NB4 (cell line): Measurements from ENCODE around the gene ATG9B.

Experiments used
- CTCF ChIP-seq: IDR thresholded peaks from one replicate; pipeline ENCODE4 v1.5.1; 2012; ENCODE audit warnings: low read depth, low read length
- POLR2A ChIP-seq: IDR thresholded peaks from 2 replicates; pipeline ENCODE4 v1.6.1; 2011; ENCODE audit warnings: mild to moderate bottlenecking; ENCODE audit not compliant: insufficient read length; ENCODE audit errors: extremely low read depth
- TF ChIP-seq, protein P1 (sequence below): IDR thresholded peaks from 2 replicates; pipeline ENCODE4 v1.6.1; 2011; ENCODE audit warnings: low read depth, low read length

- TF ChIP-seq POLR2A = no peak
- TF ChIP-seq CTCF = no peak
- TF ChIP-seq, protein P1, sequence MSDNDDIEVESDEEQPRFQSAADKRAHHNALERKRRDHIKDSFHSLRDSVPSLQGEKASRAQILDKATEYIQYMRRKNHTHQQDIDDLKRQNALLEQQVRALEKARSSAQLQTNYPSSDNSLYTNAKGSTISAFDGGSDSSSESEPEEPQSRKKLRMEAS = no peak
Observed at GRCh38 chr7:151064454-151064853, 40.2 kb upstream of the ATG9B start.
